ENCODE results near the gene CDK5RAP2. TPM values are rescaled to one million over a fixed set of nuclear protein-coding genes. Genes with fewer than 3 reads are reported as not detected.

Gene CDK5RAP2
- total and polyA plus RNA-seq, 10 of the 15 experiments (the other 5 are each of a cell fraction or from before 2014, with no cell fraction given) = 16.2 to 53.5 (median 34.5) TPM

- Histone ChIP-seq H3K27me3 (replicated peaks in 1 of 2; ENCODE audit: control insufficient read depth in 2 of 2, insufficient read depth in 2 of 2, low read length in 1 of 2) (no peaks in the 10 kb centered on the region), H4K20me1 (ENCODE audit: control insufficient read depth, insufficient read depth) (no peaks in the 10 kb centered on the region), H3K9ac (ENCODE audit: control insufficient read depth, insufficient read depth, low read length) (no peak overlapping the region), H3K9me3 (replicated peaks; ENCODE audit: control insufficient read depth, insufficient read depth, low read length) (no peaks in the 10 kb centered on the region), H3K4me1 (ENCODE audit: control insufficient read depth, insufficient read depth, low read length) (no peaks in the 10 kb centered on the region), H2AFZ (ENCODE audit: control insufficient read depth, low read depth, low read length) (no peak overlapping the region), H3K4me2 (ENCODE audit: control insufficient read depth, insufficient read depth) (no peak overlapping the region), H3K4me3 (no peak overlapping the region), H3K79me2 (ENCODE audit: control insufficient read depth, insufficient read depth, low read length) (no peaks in the 10 kb centered on the region), H3K27ac (ENCODE audit: control insufficient read depth, insufficient read depth) (no peak overlapping the region), H3K36me3 (ENCODE audit: control insufficient read depth in 2 of 2, insufficient read depth in 2 of 2, low read length in 1 of 2) (no peaks in the 10 kb centered on the region; a peak in 2 of 4 replicates)
- POLR2A ChIA-PET = interaction anchor here (0.7 kb wide), 1 partner anchor 125 kb away, joined by 3 read pairs; no protein-coding TSS in a partner anchor
- TF ChIP-seq NR2C1 (IDR thresholded peaks at IDR 0.05) (no peak), STAT1 (conservative IDR thresholded peaks at IDR 0.05) (no peak), ZBTB4 (CRISPR knock-in tag; IDR thresholded peaks at IDR 0.05) (no peak), ZNF24 (IDR thresholded peaks at IDR 0.05) (no peak), SRF (IDR thresholded peaks at IDR 0.05; ENCODE audit: low read depth in 2 of 2, low read length in 2 of 2) (no peak), POLR2A (IDR thresholded peaks at IDR 0.05; ENCODE audit: low read depth, low read length) (no peak), BCL3 (IDR thresholded peaks at IDR 0.05; ENCODE audit: borderline replicate concordance, insufficient read depth, low read depth, low read length, poor library complexity, severe bottlenecking) (no peak), POU2F2 (IDR thresholded peaks at IDR 0.05; ENCODE audit: borderline replicate concordance, low read depth, low read length) (no peak), TARDBP (IDR thresholded peaks at IDR 0.05; ENCODE audit: borderline replicate concordance) (no peak), EP300 (IDR thresholded peaks at IDR 0.05; ENCODE audit: borderline replicate concordance in 1 of 2, control insufficient read depth in 1 of 2, low read depth in 2 of 2, low read length in 2 of 2) (no peak), BCLAF1 (IDR thresholded peaks at IDR 0.05) (no peak), FOXK2 (IDR thresholded peaks at IDR 0.05) (no peak), PML (IDR thresholded peaks at IDR 0.05; ENCODE audit: low read length) (no peak)
- ATAC-seq (no peak), FAIRE-seq (no peak), DNase-seq (ENCODE audit: low read depth, low spot score) (no peak)
- SMC1A ChIA-PET (ENCODE audit: uncharacterized antibody, unreplicated experiment) = no interaction called here
- CTCF ChIA-PET = no interaction called here
- 87% methylated on average over 9 of the region's 10 CpGs for WGBS (ENCODE audit: insufficient coverage, insufficient replicate concordance, low lambda C conversion rate, missing lambda C conversion rate)
- BruUV-seq (replicated peaks) = no TSS peak
- intact Hi-C loops (cut with micrococcal nuclease; ENCODE audit: unreplicated experiment) (no loop called here), in situ Hi-C loops (cut with MboI) (no loop called here)
- RAD21 ChIA-PET (ENCODE audit: unreplicated experiment) = no interaction called here
These were observed 196.4 kb downstream of the CDK5RAP2 start for GRCh38 chr9:120383611-120383998.
